ENCODE data around the gene NUSAP1.

DNA sequence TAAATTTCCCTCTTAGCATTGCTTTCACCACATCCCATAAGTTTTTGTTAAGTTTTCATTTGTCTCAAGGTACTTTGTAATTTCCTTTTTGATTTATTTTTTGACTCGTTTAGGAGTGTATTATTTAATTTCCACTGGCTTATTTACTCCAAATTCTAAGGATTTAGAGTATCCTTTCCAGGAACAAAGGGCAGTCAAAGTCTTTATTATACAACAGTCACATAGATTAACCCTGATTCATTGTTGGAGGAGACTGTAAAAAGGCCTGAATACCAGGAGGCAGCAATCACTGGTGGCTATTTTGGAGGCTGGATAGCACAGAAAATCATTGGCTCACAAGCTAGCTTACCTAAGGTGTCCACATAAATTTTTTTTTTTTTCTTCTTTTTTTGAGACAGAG is 40.2 kb upstream of the NUSAP1 start:
- no peak for TF ChIP-seq EZH2 (IDR thresholded peaks at IDR 0.05; ENCODE audit: low read depth)
- TF ChIP-seq, protein P1, sequence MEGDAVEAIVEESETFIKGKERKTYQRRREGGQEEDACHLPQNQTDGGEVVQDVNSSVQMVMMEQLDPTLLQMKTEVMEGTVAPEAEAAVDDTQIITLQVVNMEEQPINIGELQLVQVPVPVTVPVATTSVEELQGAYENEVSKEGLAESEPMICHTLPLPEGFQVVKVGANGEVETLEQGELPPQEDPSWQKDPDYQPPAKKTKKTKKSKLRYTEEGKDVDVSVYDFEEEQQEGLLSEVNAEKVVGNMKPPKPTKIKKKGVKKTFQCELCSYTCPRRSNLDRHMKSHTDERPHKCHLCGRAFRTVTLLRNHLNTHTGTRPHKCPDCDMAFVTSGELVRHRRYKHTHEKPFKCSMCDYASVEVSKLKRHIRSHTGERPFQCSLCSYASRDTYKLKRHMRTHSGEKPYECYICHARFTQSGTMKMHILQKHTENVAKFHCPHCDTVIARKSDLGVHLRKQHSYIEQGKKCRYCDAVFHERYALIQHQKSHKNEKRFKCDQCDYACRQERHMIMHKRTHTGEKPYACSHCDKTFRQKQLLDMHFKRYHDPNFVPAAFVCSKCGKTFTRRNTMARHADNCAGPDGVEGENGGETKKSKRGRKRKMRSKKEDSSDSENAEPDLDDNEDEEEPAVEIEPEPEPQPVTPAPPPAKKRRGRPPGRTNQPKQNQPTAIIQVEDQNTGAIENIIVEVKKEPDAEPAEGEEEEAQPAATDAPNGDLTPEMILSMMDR (conservative IDR thresholded peaks at IDR 0.05): no peak

Measured in PC-9 (cell line).